Gastrocnemius medialis (tissue), 4 donors: ENCODE results near the gene GALNT17. TPM values are rescaled to one million over a fixed set of nuclear protein-coding genes. Genes with fewer than 3 reads are reported as not detected.

Source experiments
- ATAC-seq, 2 donors: fragments of 150-250 bp; one replicate each; pipeline ENCODE4 v1.9.1; 2016
- DNase-seq, 2 donors: peaks; one replicate each; pipeline ENCODE4 v3.0.0-alpha.2; 2019
- H3K27ac ChIP-seq, 4 donors: fragments of 200-600 bp; sonication (generic); 1 replicate in 1 of 4; 2 replicates in 3 of 4; pipeline ENCODE4 v1.5.1; 2016 to 2018; ENCODE audit warnings: mild to moderate bottlenecking in 2 of 4, moderate library complexity in 1 of 4
- H3K27me3 ChIP-seq, 3 donors: fragments of 200-600 bp; sonication (generic) in 2 of 3; 1 replicate in 1 of 3; 2 replicates in 2 of 3; pipeline versions ENCODE4 v1.5.1 to v1.6.0; 2016 to 2019; ENCODE audit warnings: mild to moderate bottlenecking in 1 of 3, moderate library complexity in 1 of 3
- H3K36me3 ChIP-seq, 2 donors: fragments of 200-600 bp; sonication (generic) in 1 of 2; one replicate each; pipeline ENCODE4 v1.5.1; 2017 to 2018
- H3K4me1 ChIP-seq, 2 donors: fragments of 200-600 bp; sonication (generic) in 1 of 2; one replicate each; pipeline ENCODE4 v1.5.1; 2016 to 2017; ENCODE audit warnings: mild to moderate bottlenecking in 2 of 2
- H3K4me3 ChIP-seq, 4 donors: fragments of 200-600 bp; sonication (generic) in 3 of 4; 1 replicate in 1 of 4; 2 replicates in 3 of 4; pipeline ENCODE4 v1.5.1; 2016 to 2019; ENCODE audit warnings: mild to moderate bottlenecking in 2 of 4
- H3K9me3 ChIP-seq, 3 donors: fragments of 200-600 bp; sonication (generic) in 2 of 3; 1 replicate in 1 of 3; 2 replicates in 2 of 3; pipeline ENCODE4 v1.5.1; 2016 to 2019
- CTCF ChIP-seq, 5 experiments: fragments of 450-650 bp in 3 of 5; fragments of 200-600 bp in 2 of 5; sonication (generic) in 2 of 5; IDR thresholded peaks in 4 of 5; conservative IDR thresholded peaks in 1 of 5; 1 replicate in 4 of 5; 2 replicates in 1 of 5; pipeline ENCODE4 v1.5.1; 2016 to 2019; ENCODE audit warnings: antibody characterized with exemption in 5 of 5, mild to moderate bottlenecking in 3 of 5, moderate library complexity in 3 of 5
- POLR2A ChIP-seq, 2 donors: fragments of 450-650 bp; IDR thresholded peaks; one replicate each; pipeline ENCODE4 v1.6.1; 2017; ENCODE audit warnings: antibody characterized with exemption in 2 of 2, mild to moderate bottlenecking in 2 of 2, moderate library complexity in 2 of 2
- in situ Hi-C, 4 donors: fragments of 200-750 bp; cut with MboI; loops; one replicate each; pipeline versions ENCODE4 v1.15.0 to v1.8.0; 2017; ENCODE audit warnings: low sequenced_read_pairs in 4 of 4
- intact Hi-C: fragments of 100-400 bp; cut with DNase I; formaldehyde crosslinking; loops from one replicate; pipeline ENCODE4 v1.15.1; 2023; ENCODE audit warnings: low total_unique reads
- total RNA-seq, 4 donors: library from RNA; depleted of rRNA; stranded (reverse); fragments of >200 nt; gene quantifications; one replicate each; pipeline versions ENCODE4 v1.1.0 to v1.2.3, GENCODE V29; 2016

GALNT17 gene
- total RNA-seq, 4 donors from 2014 or later = 1.9 to 13.0 (median 12.3) TPM

- no peaks in the 10 kb centered on the region for H3K9me3 ChIP-seq
- H3K4me1 ChIP-seq = no peaks in the 10 kb centered on the region
- intact Hi-C loops = no loop called here
- H3K36me3 ChIP-seq = no peaks in the 10 kb centered on the region
- DNase-seq (no peak), ATAC-seq (no peak)
- no peak overlapping the region for H3K27ac ChIP-seq
- in situ Hi-C loops = no loop called here
- H3K4me3 ChIP-seq = no peak overlapping the region
- TF ChIP-seq CTCF (IDR thresholded peaks at IDR 0.05 in 4 of 5, conservative IDR thresholded peaks at IDR 0.05 in 1 of 5) (no peak), POLR2A (IDR thresholded peaks at IDR 0.05) (no peak)
- H3K27me3 ChIP-seq = no peaks in the 10 kb centered on the region
Measured at GRCh38 chr7:71145906-71146901, 14.3 kb downstream of the GALNT17 start.

- no peak for TF ChIP-seq CTCF (IDR thresholded peaks at IDR 0.05 in 4 of 5, conservative IDR thresholded peaks at IDR 0.05 in 1 of 5)
- no peak for TF ChIP-seq POLR2A (IDR thresholded peaks at IDR 0.05)
- DNase-seq = no peak
- ATAC-seq = no peak
- in situ Hi-C loops = no loop called here
- Histone ChIP-seq H3K27me3 (no peaks in the 10 kb centered on the region), H3K4me3 (no peak overlapping the region), H3K27ac (no peak overlapping the region), H3K9me3 (no peaks in the 10 kb centered on the region), H3K36me3 (no peaks in the 10 kb centered on the region), H3K4me1 (no peaks in the 10 kb centered on the region)
- intact Hi-C loops = no loop called here
Measured at GRCh38 chr7:71148098-71148497, 16.2 kb downstream of the GALNT17 start.

DNA sequence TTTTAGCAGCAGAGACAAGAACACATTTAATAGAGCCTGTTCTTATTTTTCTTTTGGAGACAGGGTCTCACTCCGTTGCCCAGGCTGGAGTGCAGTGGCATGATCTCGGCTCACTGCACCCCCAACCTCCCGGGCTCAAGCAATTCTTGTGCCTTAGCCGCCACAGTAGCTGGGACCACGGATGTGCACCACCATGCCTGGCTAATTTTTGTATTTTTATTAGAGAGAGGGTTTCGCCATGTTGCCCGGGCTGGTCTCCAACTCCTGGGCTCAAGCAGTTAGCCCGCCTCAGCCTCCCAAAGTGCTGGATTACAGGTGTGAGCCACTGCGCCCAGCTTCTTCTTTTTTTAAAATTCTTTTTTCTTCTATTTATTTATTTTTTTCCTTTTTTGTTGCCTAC is 23.3 kb downstream of the GALNT17 start:
- intact Hi-C loops (no loop called here), in situ Hi-C loops (no loop called here)
- TF ChIP-seq CTCF (IDR thresholded peaks at IDR 0.05 in 4 of 5, conservative IDR thresholded peaks at IDR 0.05 in 1 of 5) (no peak), POLR2A (IDR thresholded peaks at IDR 0.05) (no peak)
- ATAC-seq (no peak), DNase-seq (no peak)
- Histone ChIP-seq H3K9me3 (no peaks in the 10 kb centered on the region), H3K27me3 (no peaks in the 10 kb centered on the region), H3K27ac (no peak overlapping the region), H3K4me3 (no peak overlapping the region), H3K36me3 (no peaks in the 10 kb centered on the region), H3K4me1 (no peaks in the 10 kb centered on the region)

GRCh38 chr7:71157757-71158156 is 25.8 kb downstream of the GALNT17 start:
- ATAC-seq = no peak
- intact Hi-C loops = no loop called here
- Histone ChIP-seq H3K9me3 (no peaks in the 10 kb centered on the region), H3K27ac (no peak overlapping the region), H3K27me3 (no peaks in the 10 kb centered on the region), H3K36me3 (no peaks in the 10 kb centered on the region), H3K4me3 (no peak overlapping the region), H3K4me1 (no peaks in the 10 kb centered on the region)
- in situ Hi-C loops = no loop called here
- no peak for DNase-seq
- TF ChIP-seq CTCF (IDR thresholded peaks at IDR 0.05 in 4 of 5, conservative IDR thresholded peaks at IDR 0.05 in 1 of 5) (no peak), POLR2A (IDR thresholded peaks at IDR 0.05) (no peak)
